Heart left ventricle (tissue), 16 donors: ENCODE measurements around the gene GID4. TPM values are rescaled to one million over a fixed set of nuclear protein-coding genes. Genes with fewer than 3 reads are reported as not detected.

ENCODE experiments used
- ATAC-seq, 4 donors: fragments of 200-7000 bp; cut with Tn5 transposase; one replicate each; pipeline ENCODE4 v1.9.1; 2020 to 2022; ENCODE audit warnings: moderate library complexity in 4 of 4, mild to moderate bottlenecking in 3 of 4, moderate number of reproducible peaks in 1 of 4
- DNase-seq, 5 donors: peaks; one replicate each; pipeline ENCODE4 v3.0.0-alpha.2; 2020
- H3K27ac ChIP-seq, 12 donors: fragments of 200-600 bp; sonication (generic) in 4 of 12; one replicate each; pipeline versions ENCODE4 v1.5.0 to v1.8.0; 2016 to 2022; ENCODE audit warnings: mild to moderate bottlenecking in 2 of 12
- H3K27me3 ChIP-seq, 9 donors: fragments of 200-600 bp; sonication (generic) in 2 of 9; one replicate each; pipeline versions ENCODE4 v1.5.1 to v1.8.0; 2016 to 2022; ENCODE audit warnings: mild to moderate bottlenecking in 3 of 9
- H3K36me3 ChIP-seq, 9 donors: fragments of 200-600 bp; sonication (generic) in 2 of 9; one replicate each; pipeline versions ENCODE4 v1.5.0 to v1.8.0; 2018 to 2022; ENCODE audit warnings: mild to moderate bottlenecking in 2 of 9
- H3K4me1 ChIP-seq, 12 donors: fragments of 200-600 bp; sonication (generic) in 4 of 12; one replicate each; pipeline versions ENCODE4 v1.5.0 to v1.8.0; 2016 to 2022; ENCODE audit warnings: mild to moderate bottlenecking in 3 of 12
- H3K4me3 ChIP-seq, 12 donors: fragments of 200-600 bp; sonication (generic) in 4 of 12; one replicate each; pipeline versions ENCODE4 v1.5.0 to v1.8.0; 2017 to 2022; ENCODE audit warnings: mild to moderate bottlenecking in 9 of 12, moderate library complexity in 4 of 12
- H3K9me3 ChIP-seq, 12 donors: fragments of 200-600 bp; sonication (generic) in 4 of 12; one replicate each; pipeline versions ENCODE4 v1.5.0 to v1.8.0; 2016 to 2022; ENCODE audit warnings: mild to moderate bottlenecking in 1 of 12
- POLR2A ChIP-seq, 2 donors: fragments of 450-650 bp; IDR thresholded peaks; one replicate each; pipeline ENCODE4 v1.6.1; 2017; ENCODE audit warnings: antibody characterized with exemption in 2 of 2, mild to moderate bottlenecking in 2 of 2, moderate library complexity in 2 of 2
- WGBS, 4 donors: extraction: QIAGEN DNeasy Blood & Tissue Kit in 2 of 4; methylation state at CpG; one replicate each; pipeline versions ENCODE4 v1.1.5 to v1.1.7; 2013 to 2018; 5-methylcytosine and 5-hydroxymethylcytosine counted together
- intact Hi-C, 10 donors: fragments of 100-400 bp; cut with DNase I; formaldehyde crosslinking; loops; one replicate each; pipeline versions ENCODE4 v1.11.1 to v1.14.2; 2022
- long read RNA-seq, 3 donors: library from polyadenylated mRNA; unstranded; transcript quantifications; one replicate each; pipeline ENCODE4 v2.0.0, GENCODE V29; 2020 to 2021
- polyA plus RNA-seq, 2 donors: library from polyadenylated mRNA; stranded (reverse); fragments of 200-250 nt; gene quantifications; one replicate each; pipeline ENCODE4 v1.2.3, GENCODE V29; 2013
- total RNA-seq, 9 donors: library from RNA; depleted of rRNA in 2 of 9; stranded (reverse); fragments of >200 nt in 2 of 9; fragmentation: NEBNext Ultra II Directional in 3 of 9; extraction: Animal tissue kit (Norgen Biotek cat#: 25700) in 3 of 9; gene quantifications; one replicate each; pipeline versions ENCODE4 v1.1.0 to v1.2.4, GENCODE V29; 2016 to 2023
- TF ChIP-seq, protein P1 (sequence below), 12 donors: fragments of 200-600 bp; sonication (generic) in 4 of 12; IDR thresholded peaks; one replicate each; pipeline versions ENCODE4 v1.5.0 to v1.8.0; 2018 to 2022; ENCODE audit warnings: antibody characterized with exemption in 12 of 12, mild to moderate bottlenecking in 5 of 12
- donor health status: ischemic (EF 13 %, LVEDD 7.1; RV severe dilation, severe dysfunction).
- donor health status: healthy with polysubstance abuse.
- donor health status: DM: no; HTN: yes; CAD: no.
- donor health status: DM: no; HTN: no; CAD: no.
- donor health status: ischemic (EF 25% LVEDD 6.9; RV normal size, moderate dysfunction).
- donor health status: ischemic (EF 25% LVEDD 5.7; RV mildly dilated, moderate dysfunction).
- donor health status: healthy.
- donor health status: DM: yes; HTN: yes; CAD: no.
- donor health status: ischemic (EF 35%, LVEDD 5.7; RV mildly dilated, moderate dysfunction).
- donor health status: nonischemic (EF 11% LVEDD 7.7; RV severe dilation, severe dysfunction).
- donor health status: DM: yes; HTN: yes; CAD: no.
- donor health status: PGD.
- donor health status: ischemic (EF 29% LVEDD 5.4; RV normal size, mild dysfunction).
- donor health status: nonischemic (EF 23%, LVEDD 6.1; RV moderate dilation, normal function).

Gene GID4
- total RNA-seq = 10 to 100 TPM; 15.3 to 27.7 (median 18.2) TPM
- 10 to 100 TPM in 1 of 2 donors, 1 to 10 TPM in 1; 8.0 to 19.8 TPM for polyA plus RNA-seq
- long read RNA-seq, donor 1, full-length matches to known transcripts = 7 of 12 reads
- long read RNA-seq, donor 1, partial matches to known transcripts = 1 of 12 reads
- long read RNA-seq, donor 1, other reads (novel, unspliced or antisense) = 4 of 12 reads
- long read RNA-seq, donor 2, full-length matches to known transcripts = 2 of 19 reads
- long read RNA-seq, donor 2, partial matches to known transcripts = 1 of 19 reads
- long read RNA-seq, donor 2, other reads (novel, unspliced or antisense) = 16 of 19 reads
- long read RNA-seq, donor 3, full-length matches to known transcripts = 11 of 21 reads
- long read RNA-seq, donor 3, partial matches to known transcripts = 1 of 21 reads
- long read RNA-seq, donor 3, other reads (novel, unspliced or antisense) = 9 of 21 reads

DNA sequence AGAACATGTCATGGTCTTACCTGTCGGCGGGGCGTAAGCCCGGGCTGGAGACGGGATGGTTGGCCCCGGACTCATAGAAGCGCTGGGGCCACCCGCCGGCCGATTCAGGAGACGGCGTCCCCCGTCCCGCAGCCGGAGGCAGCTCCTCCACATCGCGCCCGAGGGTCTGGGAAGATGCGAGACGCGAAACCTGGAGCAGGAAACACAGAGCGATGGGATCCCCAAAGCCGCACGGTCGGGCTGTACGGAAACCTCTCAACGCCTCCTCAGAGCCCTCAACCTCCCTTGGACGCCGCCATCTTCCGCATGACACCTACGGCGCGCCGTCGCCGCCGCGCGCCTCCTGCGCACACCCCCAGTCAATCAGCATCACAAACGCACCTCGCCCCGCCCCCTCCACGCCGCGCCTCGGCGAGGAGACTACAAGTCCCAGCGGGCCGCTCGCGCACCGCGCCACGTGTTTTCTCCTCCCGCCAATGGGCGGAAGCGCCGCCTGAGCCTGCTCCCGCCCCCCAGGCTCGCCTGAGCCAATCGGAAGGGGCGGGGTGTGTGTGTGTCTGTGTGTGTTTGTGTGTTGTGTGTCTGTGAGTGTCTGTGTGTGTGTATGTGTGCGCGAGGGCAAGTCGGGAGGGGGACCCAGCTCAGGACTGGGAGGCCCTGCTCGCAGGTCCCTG lies at the start of gene GID4, which contains the start of gene ATPAF2:
Gene GID4, plus strand, starts transcription at position 548 of the 674 bp plus-strand sequence. Its CDS starts 57 bp downstream, at position 605.
Gene ATPAF2, minus strand, starts transcription at position 308 of the 674 bp plus-strand sequence. Its CDS starts 155 bp downstream, at position 153.
- H3K36me3 ChIP-seq = no peaks in the 10 kb centered on the region
- peaks cover 0 to 57% (median 32%) of the 10 kb centered on the region in 12 donors for H3K4me1 ChIP-seq
- TF ChIP-seq, protein P1, sequence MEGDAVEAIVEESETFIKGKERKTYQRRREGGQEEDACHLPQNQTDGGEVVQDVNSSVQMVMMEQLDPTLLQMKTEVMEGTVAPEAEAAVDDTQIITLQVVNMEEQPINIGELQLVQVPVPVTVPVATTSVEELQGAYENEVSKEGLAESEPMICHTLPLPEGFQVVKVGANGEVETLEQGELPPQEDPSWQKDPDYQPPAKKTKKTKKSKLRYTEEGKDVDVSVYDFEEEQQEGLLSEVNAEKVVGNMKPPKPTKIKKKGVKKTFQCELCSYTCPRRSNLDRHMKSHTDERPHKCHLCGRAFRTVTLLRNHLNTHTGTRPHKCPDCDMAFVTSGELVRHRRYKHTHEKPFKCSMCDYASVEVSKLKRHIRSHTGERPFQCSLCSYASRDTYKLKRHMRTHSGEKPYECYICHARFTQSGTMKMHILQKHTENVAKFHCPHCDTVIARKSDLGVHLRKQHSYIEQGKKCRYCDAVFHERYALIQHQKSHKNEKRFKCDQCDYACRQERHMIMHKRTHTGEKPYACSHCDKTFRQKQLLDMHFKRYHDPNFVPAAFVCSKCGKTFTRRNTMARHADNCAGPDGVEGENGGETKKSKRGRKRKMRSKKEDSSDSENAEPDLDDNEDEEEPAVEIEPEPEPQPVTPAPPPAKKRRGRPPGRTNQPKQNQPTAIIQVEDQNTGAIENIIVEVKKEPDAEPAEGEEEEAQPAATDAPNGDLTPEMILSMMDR (IDR thresholded peaks at IDR 0.05) = no peak
- peak in 1 of 2 donors; percentile 47 for TF ChIP-seq POLR2A (IDR thresholded peaks at IDR 0.05)
- ATAC-seq (peak; percentile 97 to 99 (median 97)), DNase-seq (peak; percentile 99 to 100 (median 100))
- no peaks in the 10 kb centered on the region for H3K27me3 ChIP-seq
- H3K9me3 ChIP-seq = no peaks in the 10 kb centered on the region
- peak within 1 kb of the TSS; percentile 68 to 89 (median 75) for H3K27ac ChIP-seq
- peak within 1 kb of the TSS; percentile 72 to 95 (median 88) for H3K4me3 ChIP-seq
- intact Hi-C loops = loop anchor here in 9 of 10 donors (2.0 to 10.0 kb wide), 11 partner anchors 47 to 684 kb away; partner anchors contain the start of genes DRC3 (in 3 of the 9), TOM1L2 (in 3 of the 9) and RAI1 (in 2 of the 9)
- 0% methylated on average over 40 to 67 of the region's 67 CpGs for WGBS, 4 donors

DNA sequence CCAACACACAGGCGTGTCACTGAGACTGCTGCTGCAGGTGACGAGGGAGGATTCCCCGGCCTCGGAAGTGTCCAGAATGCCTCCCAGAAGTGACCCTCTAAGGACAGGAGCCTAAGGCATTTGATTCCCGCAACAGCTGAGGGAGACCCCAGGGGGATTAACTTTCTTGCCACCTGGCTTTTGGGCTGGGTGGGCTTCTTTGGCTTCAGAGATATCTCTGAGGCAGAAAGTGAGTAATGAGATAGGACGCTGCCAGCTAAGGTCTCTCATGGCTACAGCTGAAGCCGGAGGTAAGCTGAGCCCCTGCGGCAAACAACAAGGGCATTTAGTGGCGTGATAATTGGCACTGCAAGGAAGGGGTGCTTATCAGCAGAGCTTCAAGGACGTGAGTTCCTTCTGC lies 49.6 kb upstream of the GID4 start:
- peaks cover 0 to 14% (median 0%) of the 10 kb centered on the region in 9 donors for H3K36me3 ChIP-seq
- no peak for ATAC-seq
- H3K9me3 ChIP-seq = no peaks in the 10 kb centered on the region
- DNase-seq = no peak
- 85 to 91% (median 91%) methylated on average over 10 of the region's 10 CpGs for WGBS, 4 donors
- intact Hi-C loops = loop anchor here in 4 of 10 donors (5.0 kb wide), 3 partner anchors 38 to 48 kb away; partner anchors contain the start of genes ATPAF2 (in 1 of the 4) and GID4 (in 1 of the 4)
- no peak overlapping the region for H3K4me3 ChIP-seq
- H3K27ac ChIP-seq = no peak overlapping the region
- peaks cover 0 to 4% (median 0%) of the 10 kb centered on the region in 12 donors for H3K4me1 ChIP-seq
- no peaks in the 10 kb centered on the region for H3K27me3 ChIP-seq
- TF ChIP-seq, protein P1 (IDR thresholded peaks at IDR 0.05) = no peak
- TF ChIP-seq POLR2A (IDR thresholded peaks at IDR 0.05) = no peak

DNA sequence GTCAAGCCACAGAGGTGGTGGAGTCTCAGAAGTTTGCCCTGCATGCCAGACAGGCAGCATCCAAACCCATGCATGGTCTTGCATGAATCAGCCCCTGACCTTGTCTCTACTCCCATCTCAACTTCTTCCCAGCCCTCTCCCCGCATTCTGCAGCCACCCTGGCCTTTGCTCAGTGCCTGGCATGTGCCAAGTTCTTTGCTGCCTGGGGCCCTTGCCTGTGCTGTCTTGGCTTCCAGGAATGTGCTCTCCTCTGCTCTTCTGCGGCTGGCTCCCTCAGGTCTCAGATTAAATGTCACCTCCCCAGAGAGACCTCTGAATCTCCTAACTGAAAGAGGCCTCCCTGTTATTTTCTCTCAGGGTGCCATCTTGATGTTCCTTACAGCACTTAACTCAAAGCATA lies 48.9 kb upstream of the GID4 start:
- no peak overlapping the region for H3K27ac ChIP-seq
- DNase-seq = no peak
- no peak for TF ChIP-seq POLR2A (IDR thresholded peaks at IDR 0.05)
- TF ChIP-seq, protein P1 (IDR thresholded peaks at IDR 0.05) = no peak
- peaks cover 0 to 14% (median 0%) of the 10 kb centered on the region in 9 donors for H3K36me3 ChIP-seq
- 80 to 91% (median 85%) methylated on average over 2 of the region's 2 CpGs for WGBS, 4 donors
- intact Hi-C loops = loop anchor here in 4 of 10 donors (5.0 kb wide), 3 partner anchors 37 to 47 kb away; partner anchors contain the start of genes ATPAF2 (in 1 of the 4) and GID4 (in 1 of the 4)
- H3K9me3 ChIP-seq = no peaks in the 10 kb centered on the region
- H3K4me3 ChIP-seq = no peak overlapping the region
- no peak for ATAC-seq
- no peaks in the 10 kb centered on the region for H3K27me3 ChIP-seq
- H3K4me1 ChIP-seq = peaks cover 0 to 5% (median 0%) of the 10 kb centered on the region in 12 donors
